GM18520 (cell line): ENCODE measurements around the gene HDAC10.
"Not testable (repeated sequence)": the region's sequence is repeated elsewhere in the genome, so short reads cannot be mapped to it uniquely, and the experiment has no call there.

Experiments
- ATAC-seq: cut with Tn5 transposase; IDR thresholded peaks from one replicate; pipeline ENCODE4 v1.9.1; 2021; ENCODE audit not compliant: unreplicated experiment

The HDAC10 gene

DNA sequence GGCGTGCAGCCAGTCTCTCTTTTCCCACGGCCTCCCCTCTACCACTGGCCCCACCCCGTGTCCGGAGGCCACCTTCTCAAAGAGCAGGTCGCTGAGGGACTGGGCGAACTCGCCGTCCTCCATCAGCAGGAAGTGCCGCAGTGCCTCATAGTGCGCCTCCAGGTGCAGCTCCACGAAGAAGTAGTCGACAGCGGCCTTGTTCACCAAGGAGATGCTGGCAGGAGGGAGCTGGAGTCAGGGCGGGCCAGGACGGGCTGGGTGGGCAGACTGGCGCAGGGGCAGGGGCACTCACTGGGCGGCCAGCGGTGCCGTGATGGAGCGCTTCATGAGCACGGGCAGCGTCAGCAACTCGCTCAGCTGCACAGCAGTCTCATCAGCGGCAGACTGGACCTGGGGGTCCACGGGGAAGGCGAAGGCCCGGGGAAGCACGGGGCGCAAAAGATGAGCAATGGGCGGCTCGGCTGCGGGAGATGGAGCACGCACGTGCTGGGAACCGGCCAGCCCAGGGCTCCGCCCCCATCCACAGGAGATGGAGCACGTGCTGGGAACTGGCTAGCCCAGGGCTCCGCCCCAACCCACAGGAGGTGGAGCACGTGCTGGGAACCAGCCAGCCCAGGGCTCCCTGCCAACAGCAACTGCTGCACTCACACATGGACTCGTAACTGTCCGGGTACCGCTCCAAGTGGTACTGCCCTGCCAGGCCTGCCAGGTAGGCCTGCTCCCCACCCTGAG, 31.9 kb downstream of the HDAC10 start:
- no peak for ATAC-seq

DNA sequence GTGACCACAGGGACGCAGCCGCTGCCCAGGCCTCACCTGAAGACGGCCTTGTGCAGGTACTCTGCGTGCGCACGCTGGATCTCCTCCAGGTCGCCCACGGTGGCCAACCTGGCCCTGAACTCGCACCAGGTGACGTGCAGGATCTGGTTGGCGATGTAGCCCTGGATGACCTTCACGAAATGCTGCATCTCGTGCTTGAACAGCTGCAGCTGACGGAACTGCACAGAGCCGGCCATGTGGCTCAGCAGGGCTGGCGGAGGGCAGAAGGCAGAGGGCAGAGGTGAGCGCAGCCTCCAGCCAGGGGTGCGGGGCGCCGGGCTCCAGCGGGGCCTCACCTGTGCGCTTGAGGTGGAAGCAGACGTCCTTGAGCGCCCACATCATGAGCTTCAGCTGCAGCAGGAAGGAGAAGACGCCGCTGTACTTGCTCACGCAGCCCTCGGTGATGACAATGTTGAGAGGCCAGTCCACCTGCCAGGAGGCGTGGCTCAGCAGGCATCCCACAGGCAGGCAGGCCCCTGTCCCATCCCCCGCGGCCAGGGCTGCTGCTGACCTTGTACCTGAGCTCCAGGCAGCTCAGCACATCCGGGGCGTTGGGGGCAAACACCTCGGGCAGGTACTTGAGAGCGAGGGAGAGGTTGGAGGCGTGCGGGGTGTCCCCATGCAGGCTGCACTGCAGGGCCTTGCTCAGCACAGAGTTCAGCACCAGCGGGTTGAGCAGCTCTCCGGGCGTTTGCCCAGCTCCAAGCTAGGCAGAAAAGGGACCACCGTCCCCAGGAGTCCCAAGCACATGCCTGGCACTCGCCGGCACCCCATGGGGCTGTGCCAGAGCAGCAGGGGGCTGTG, 32.7 kb downstream of the HDAC10 start:
- no peak for ATAC-seq

DNA sequence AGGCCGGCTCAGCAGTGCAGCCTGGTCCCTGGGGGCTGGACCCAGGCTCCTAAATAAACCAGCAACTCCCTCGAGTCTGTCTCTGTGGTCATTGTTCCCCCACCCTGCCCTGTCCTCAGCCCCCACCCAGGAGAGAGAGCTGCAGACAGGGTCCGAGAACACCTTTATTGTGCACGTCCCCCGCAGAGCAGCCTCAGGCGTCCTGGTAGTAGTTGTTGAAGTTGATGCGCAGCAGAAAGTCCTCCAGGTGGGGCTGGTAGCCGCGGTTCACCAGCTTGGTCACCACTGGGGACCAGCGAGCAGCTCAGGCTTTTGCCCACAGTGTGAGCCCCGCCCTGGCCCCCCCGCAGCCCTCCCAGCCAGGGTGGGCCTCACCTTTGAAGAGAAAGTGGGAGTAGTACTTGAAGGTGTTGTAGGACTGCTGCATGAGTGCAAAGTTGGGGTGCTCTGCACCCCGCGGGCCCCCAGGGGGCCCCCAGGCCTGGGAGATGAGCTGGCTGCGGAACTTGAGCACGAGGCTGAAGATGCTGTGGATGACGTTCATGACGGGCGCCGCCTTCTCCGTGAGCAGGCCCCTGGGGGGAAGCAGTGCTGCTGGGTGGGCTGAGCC, 33.4 kb downstream of the HDAC10 start:
- ATAC-seq = no peak

DNA sequence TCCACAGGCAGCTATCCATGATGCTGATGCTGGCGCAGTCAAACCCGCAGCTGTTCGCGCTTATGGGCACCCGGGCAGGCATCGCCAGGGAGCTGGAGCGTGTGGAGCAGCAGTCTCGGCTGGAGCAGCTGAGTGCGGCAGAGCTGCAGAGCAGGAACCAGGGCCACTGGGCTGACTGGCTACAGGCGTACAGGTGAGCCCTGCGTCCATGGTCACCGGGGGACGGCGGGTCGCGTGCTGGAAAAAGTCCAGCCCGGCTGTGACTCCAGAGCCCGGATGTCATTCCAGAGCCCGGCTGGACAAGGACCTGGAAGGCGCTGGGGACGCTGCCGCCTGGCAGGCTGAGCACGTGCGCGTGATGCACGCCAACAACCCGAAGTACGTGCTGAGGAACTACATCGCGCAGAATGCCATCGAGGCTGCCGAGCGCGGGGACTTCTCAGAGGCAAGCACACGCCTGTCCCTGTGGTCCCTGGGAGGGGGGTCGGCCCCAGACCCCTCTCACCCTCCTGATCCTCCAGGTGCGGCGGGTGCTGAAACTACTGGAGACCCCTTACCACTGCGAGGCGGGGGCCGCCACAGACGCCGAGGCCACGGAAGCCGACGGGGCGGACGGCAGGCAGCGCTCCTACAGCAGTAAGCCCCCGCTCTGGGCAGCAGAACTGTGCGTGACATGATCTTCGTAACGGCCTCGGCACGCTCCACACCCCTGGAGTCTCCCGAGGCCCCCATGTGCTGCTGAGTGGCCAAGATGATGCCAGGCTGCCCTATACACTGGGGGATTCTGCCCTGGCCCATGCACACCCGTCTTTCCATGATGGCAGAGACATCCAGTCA, 34.2 kb downstream of the HDAC10 start:
- no peak for ATAC-seq

GRCh38 chr22:50216055-50216683, 34.9 kb downstream of the HDAC10 start:
- ATAC-seq = no peak

GRCh38 chr22:50215297-50216054, 35.6 kb downstream of the HDAC10 start:
- ATAC-seq = no peak

DNA sequence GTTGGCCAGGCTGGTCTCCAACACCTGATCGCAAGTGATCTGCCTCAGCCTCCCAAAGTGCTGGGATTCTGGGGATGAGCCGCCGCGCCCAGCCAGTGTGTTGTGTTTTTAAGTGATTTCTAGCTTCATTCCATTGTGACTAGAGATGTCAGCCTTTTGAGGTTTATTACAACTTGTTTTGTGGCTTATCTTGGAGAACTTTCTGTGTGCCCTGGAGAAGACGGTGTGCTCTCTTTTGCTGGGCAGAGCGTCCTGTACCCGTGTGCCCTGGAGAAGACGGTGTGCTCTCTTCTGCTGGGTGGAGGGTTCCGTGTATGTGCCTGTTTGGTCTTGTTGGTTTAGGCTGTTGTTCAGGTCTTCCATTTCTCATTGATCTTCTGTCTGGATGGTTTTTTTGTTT, 37.8 kb downstream of the HDAC10 start:
- no peak for ATAC-seq

DNA sequence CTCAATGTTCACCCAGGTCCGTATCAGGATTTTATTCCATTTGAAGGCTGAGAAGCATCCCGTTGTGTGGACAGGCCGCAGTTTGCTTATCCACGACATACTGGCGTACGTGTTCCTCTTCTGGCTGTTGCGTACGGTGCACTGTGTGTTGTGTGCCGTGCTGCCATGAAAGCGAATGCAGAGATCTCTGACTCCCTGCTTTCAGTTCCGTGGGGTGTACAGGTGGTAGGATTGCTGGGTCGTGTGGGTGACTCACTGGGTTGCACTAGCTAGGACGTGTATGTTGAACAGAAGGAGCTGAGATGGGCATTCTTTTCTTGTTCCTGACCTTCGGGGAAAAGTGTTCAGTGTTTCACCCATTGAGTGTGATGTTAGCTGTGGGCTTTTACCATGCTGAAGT, 39.9 kb downstream of the HDAC10 start:
- no peak for ATAC-seq

GRCh38 chr22:50210378-50211139, 40.5 kb downstream of the HDAC10 start:
- no peak for ATAC-seq

- no peak for ATAC-seq
Observed at GRCh38 chr22:50209893-50210292, 41.2 kb downstream of the HDAC10 start.

DNA sequence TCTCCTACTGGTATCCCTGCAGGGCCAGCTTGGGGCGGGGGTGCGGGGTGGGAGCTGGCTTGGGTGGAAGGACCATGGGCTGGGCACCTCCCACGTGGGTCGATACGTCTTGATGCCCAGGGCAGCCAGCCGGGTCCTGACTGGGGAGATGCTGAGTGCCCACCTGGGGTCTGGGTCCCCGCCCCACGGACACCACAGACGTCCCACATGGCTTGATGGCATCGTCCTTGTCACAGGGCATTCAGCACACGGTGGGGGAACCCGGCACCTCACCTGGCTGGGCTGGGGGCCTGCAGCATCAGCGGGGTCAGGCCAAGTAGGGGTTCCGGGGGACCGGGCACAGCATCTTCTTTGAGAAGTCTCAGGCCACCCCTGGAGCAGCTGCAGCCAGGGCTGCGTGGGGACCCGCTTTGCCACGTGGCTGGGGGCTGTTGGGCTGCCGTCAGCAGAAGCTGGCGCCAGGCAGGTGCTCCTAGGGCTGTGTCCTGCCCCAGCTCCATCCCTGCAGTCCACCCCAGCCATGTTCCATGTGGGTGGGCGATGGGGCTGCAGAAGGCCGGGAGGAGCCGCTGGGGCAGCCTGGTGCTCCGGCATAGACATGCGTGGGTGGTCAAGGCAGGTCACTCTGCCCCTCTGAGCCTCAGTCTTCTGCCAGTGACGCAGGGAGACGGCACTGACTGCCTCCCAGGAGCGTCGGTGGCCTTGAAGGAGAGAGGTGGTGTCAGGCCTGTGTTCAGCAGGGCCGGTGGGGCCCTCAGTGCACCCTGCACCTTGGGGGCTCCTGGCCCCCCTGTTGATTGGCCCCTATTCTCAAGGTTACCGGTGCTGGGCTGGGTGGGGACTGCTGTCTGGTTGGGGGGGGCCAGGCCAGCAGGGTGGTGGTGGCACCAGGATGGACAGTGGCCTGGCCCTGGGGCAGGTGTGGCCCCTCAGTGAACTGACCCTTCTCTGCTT, 41.8 kb downstream of the HDAC10 start:
- ATAC-seq = no peak

GRCh38 chr22:50208430-50208938, 42.6 kb downstream of the HDAC10 start:
- ATAC-seq = no peak

DNA sequence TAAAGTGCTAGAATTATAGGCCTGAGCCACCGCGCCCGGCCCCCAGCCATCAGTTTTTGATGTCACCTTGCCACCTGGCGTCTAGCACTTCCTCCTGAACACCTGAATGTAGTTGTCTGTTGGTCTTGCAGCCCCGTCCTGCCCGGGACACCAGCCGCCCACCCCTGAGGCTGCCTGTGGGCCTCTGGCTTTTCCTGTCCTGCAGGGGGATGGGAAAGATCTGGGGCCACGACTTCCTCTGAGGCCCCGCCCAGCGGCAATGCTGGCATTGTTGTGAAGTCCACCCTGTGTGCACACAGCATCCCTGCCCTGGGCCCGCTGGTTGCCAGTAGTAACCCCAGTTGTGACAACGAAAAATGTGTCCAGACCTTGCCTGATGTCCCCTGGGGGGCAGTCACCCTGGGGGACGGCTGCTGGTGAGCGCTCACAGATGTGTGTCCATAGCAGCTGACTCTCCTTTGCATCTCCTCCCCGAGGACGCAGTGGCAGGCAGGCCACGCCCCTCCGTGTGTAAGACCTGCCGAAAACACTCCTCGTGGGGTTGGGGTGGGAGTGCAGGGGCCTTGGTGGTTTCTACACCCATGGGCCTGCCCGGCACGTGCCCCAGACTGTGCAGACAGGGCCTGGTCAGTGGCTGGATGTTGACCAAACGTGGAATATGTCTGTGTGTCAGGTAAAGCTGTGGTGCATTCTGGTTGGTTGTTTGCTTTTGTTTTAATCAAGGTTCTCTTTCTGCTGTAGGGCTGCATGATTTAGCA, 43.5 kb downstream of the HDAC10 start:
- no peak for ATAC-seq

DNA sequence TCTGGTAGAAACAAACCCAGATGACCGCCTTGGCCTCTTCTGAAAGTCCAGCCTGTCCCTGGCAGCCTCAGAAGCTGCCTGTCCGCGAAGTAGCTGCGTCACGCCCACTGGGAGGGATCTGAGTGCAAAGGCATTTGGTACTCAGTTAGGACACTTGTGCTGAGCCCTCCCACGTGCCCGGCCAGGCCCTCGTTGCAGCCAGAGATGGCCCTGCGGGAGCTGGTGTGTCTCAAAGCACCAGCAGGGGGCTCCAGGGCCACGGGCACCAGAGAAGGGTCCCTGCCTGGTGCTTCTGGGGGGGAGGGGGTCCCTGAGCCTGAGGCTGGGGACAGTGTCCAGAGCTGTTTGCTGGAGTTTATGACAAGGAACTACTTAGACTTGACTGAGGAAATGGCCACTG, 44.5 kb downstream of the HDAC10 start:
- no peak for ATAC-seq

GRCh38 chr22:50205781-50206569, 45.1 kb downstream of the HDAC10 start:
- ATAC-seq = no peak

DNA sequence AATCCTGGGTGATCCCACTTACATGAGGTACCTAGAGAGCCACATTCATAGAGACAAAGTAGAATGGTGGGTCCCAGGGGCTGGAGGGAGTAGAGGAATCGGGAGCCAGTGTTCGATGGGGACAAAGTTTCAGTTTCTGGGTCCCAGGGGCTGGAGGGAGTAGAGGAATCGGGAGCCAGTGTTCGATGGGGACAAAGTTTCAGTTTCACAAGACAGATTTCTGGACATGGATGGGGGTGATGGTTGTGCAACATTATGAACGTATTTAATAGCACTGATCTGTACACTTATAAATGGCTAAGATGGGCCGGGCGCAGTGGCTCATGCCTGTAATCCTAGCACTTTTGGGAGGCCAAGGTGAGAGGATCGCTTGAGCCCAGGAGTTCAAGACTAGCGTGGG, 46.1 kb downstream of the HDAC10 start:
- not testable (repeated sequence) for ATAC-seq
